Subcutaneous abdominal adipose tissue (tissue), 5 donors: Measurements from ENCODE around the gene LGALS1.
"Not testable (repeated sequence)": the region's sequence is repeated elsewhere in the genome, so short reads cannot be mapped to it uniquely, and the experiment has no call there.

Experiments
- H3K27ac ChIP-seq: one replicate; pipeline ENCODE4 v1.7.0; 2013; ENCODE audit warnings: low read depth, mild to moderate bottlenecking, inconsistent platforms, low read length, moderate library complexity
- H3K27me3 ChIP-seq, 5 donors: one replicate each; pipeline ENCODE4 v1.7.0; 2013; ENCODE audit warnings: low read length in 5 of 5, inconsistent platforms in 1 of 5; ENCODE audit not compliant: control insufficient read depth in 5 of 5, insufficient read depth in 4 of 5
- H3K36me3 ChIP-seq, 5 donors: one replicate each; pipeline ENCODE4 v1.7.0; 2013; ENCODE audit warnings: low read length in 5 of 5; ENCODE audit not compliant: control insufficient read depth in 5 of 5, insufficient read depth in 5 of 5
- H3K4me1 ChIP-seq, 5 donors: one replicate each; pipeline ENCODE4 v1.7.0; 2013; ENCODE audit warnings: low read length in 5 of 5, mild to moderate bottlenecking in 3 of 5, moderate library complexity in 1 of 5; ENCODE audit not compliant: control insufficient read depth in 5 of 5, insufficient read depth in 5 of 5
- H3K4me3 ChIP-seq, 5 donors: one replicate each; pipeline ENCODE4 v1.7.0; 2013; ENCODE audit warnings: low read length in 5 of 5, low read depth in 1 of 5
- H3K9ac ChIP-seq, 5 donors: one replicate each; pipeline ENCODE4 v1.7.0; 2013; ENCODE audit warnings: low read length in 5 of 5, mild to moderate bottlenecking in 4 of 5, moderate library complexity in 3 of 5
- H3K9me3 ChIP-seq, 5 donors: one replicate each; pipeline ENCODE4 v1.7.0; 2013; ENCODE audit warnings: low read length in 5 of 5; ENCODE audit not compliant: control insufficient read depth in 5 of 5
- donor health status: healthy.
- donor health status: healthy.
- donor health status: healthy.
- donor health status: healthy.
- donor health status: healthy.

Gene LGALS1

GRCh38 chr22:37650463-37651136 is 24.8 kb upstream of the LGALS1 start:
- H3K4me1 ChIP-seq: peaks cover 0 to 1% (median 0%) of the 10 kb centered on the region in 5 donors
- no peaks in the 10 kb centered on the region for H3K27me3 ChIP-seq
- H3K9me3 ChIP-seq: no peaks in the 10 kb centered on the region
- H3K27ac ChIP-seq: no peak overlapping the region
- H3K36me3 ChIP-seq: peaks cover 0 to 44% (median 5%) of the 10 kb centered on the region in 5 donors
- H3K9ac ChIP-seq: no peak overlapping the region
- no peak overlapping the region for H3K4me3 ChIP-seq

- no peak overlapping the region for H3K9ac ChIP-seq
- peaks cover 4 to 30% (median 16%) of the 10 kb centered on the region in 5 donors for H3K4me1 ChIP-seq
- H3K4me3 ChIP-seq: no peak overlapping the region
- H3K27me3 ChIP-seq: no peaks in the 10 kb centered on the region
- H3K27ac ChIP-seq: no peak overlapping the region
- peaks cover 0 to 31% (median 5%) of the 10 kb centered on the region in 5 donors for H3K36me3 ChIP-seq
- no peaks in the 10 kb centered on the region for H3K9me3 ChIP-seq
Measured at GRCh38 chr22:37654563-37655251, 20.7 kb upstream of the LGALS1 start.

- H3K4me1 ChIP-seq: peaks cover 4 to 35% (median 20%) of the 10 kb centered on the region in 5 donors
- no peak overlapping the region for H3K4me3 ChIP-seq
- no peaks in the 10 kb centered on the region for H3K27me3 ChIP-seq
- peaks cover 0 to 26% (median 4%) of the 10 kb centered on the region in 5 donors for H3K36me3 ChIP-seq
- no peaks in the 10 kb centered on the region for H3K9me3 ChIP-seq
- peak overlapping the region; percentile 18 for H3K27ac ChIP-seq
- H3K9ac ChIP-seq: no peak overlapping the region
Measured at GRCh38 chr22:37655252-37655563, 20.2 kb upstream of the LGALS1 start.

GRCh38 chr22:37656583-37656982 is 18.9 kb upstream of the LGALS1 start:
- H3K36me3 ChIP-seq: peaks cover 0 to 14% (median 2%) of the 10 kb centered on the region in 5 donors
- peaks cover 4 to 48% (median 33%) of the 10 kb centered on the region in 5 donors for H3K4me1 ChIP-seq
- not testable (repeated sequence) for H3K9me3 ChIP-seq, H3K4me3 ChIP-seq, H3K9ac ChIP-seq, H3K27me3 ChIP-seq
- peak overlapping the region; percentile 18 for H3K27ac ChIP-seq

- Histone ChIP-seq H3K9me3 (no peaks in the 10 kb centered on the region), H3K27ac (peak overlapping the region; percentile 74), H3K4me3 (peak overlapping the region; percentile 71 to 85 (median 81)), H3K36me3 (peaks cover 0 to 11% (median 2%) of the 10 kb centered on the region in 5 donors), H3K9ac (peak overlapping the region in 3 of 5 donors; percentile 48 to 71 (median 58)), H3K4me1 (peaks cover 5 to 56% (median 43%) of the 10 kb centered on the region in 5 donors), H3K27me3 (no peaks in the 10 kb centered on the region)
Measured at GRCh38 chr22:37657590-37658132, 17.8 kb upstream of the LGALS1 start.

GRCh38 chr22:37658133-37659065 is 17.0 kb upstream of the LGALS1 start, which contains the start of gene PDXP:
PDXP (plus strand) TSS chr22:37658723; CDS start chr22:37658783, 60 bp downstream.
- peaks cover 5 to 56% (median 45%) of the 10 kb centered on the region in 5 donors for H3K4me1 ChIP-seq
- no peaks in the 10 kb centered on the region for H3K9me3 ChIP-seq
- H3K36me3 ChIP-seq: peaks cover 0 to 6% (median 2%) of the 10 kb centered on the region in 5 donors
- H3K9ac ChIP-seq: peak within 1 kb of the TSS; percentile 48 to 77 (median 71)
- no peaks in the 10 kb centered on the region for H3K27me3 ChIP-seq
- H3K27ac ChIP-seq: peak within 1 kb of the TSS; percentile 77
- H3K4me3 ChIP-seq: peak within 1 kb of the TSS; percentile 71 to 85 (median 81)

- Histone ChIP-seq H3K27ac (peak overlapping the region; percentile 77), H3K9ac (peak overlapping the region in 4 of 5 donors; percentile 66 to 77 (median 72)), H3K9me3 (no peaks in the 10 kb centered on the region), H3K4me1 (peaks cover 5 to 59% (median 54%) of the 10 kb centered on the region in 5 donors), H3K36me3 (no peaks in the 10 kb centered on the region), H3K4me3 (peak overlapping the region; percentile 59 to 81 (median 71)), H3K27me3 (no peaks in the 10 kb centered on the region)
Measured at GRCh38 chr22:37659066-37659896, 16.2 kb upstream of the LGALS1 start.

GRCh38 chr22:37659897-37660708 is 15.3 kb upstream of the LGALS1 start:
- Histone ChIP-seq H3K27ac (peak overlapping the region; percentile 77), H3K4me1 (peaks cover 7 to 67% (median 62%) of the 10 kb centered on the region in 5 donors), H3K9me3 (no peaks in the 10 kb centered on the region), H3K36me3 (no peaks in the 10 kb centered on the region), H3K9ac (peak overlapping the region in 4 of 5 donors; percentile 66 to 77 (median 72)), H3K4me3 (peak overlapping the region in 4 of 5 donors; percentile 59 to 81 (median 72)), H3K27me3 (no peaks in the 10 kb centered on the region)
